NT2/D1 (cell line): ENCODE data around the gene SRPX2.

Source experiments
- DNase-seq: peaks from one replicate; pipeline ENCODE4 v3.0.0-alpha.2; 2011; ENCODE audit warnings: low read depth, low spot score
- H3K27me3 ChIP-seq: 2 replicates; pipeline ENCODE4 v1.6.0; 2011; ENCODE audit warnings: mild to moderate bottlenecking; ENCODE audit not compliant: insufficient read length, insufficient read depth
- H3K36me3 ChIP-seq: 2 replicates; pipeline ENCODE4 v1.6.1; 2011; ENCODE audit warnings: mild to moderate bottlenecking, low read length, mixed read lengths; ENCODE audit not compliant: insufficient read depth, insufficient read length
- H3K4me1 ChIP-seq: 2 replicates; pipeline ENCODE4 v1.5.1; 2011; ENCODE audit not compliant: insufficient read depth, insufficient read length
- H3K4me3 ChIP-seq: 2 replicates; pipeline ENCODE4 v1.5.1; 2011; ENCODE audit warnings: low read depth; ENCODE audit not compliant: insufficient read length
- H3K9ac ChIP-seq: 2 replicates; pipeline ENCODE4 v1.6.0; 2011; ENCODE audit warnings: low read depth; ENCODE audit not compliant: insufficient read length
- H3K9me3 ChIP-seq: 2 replicates; pipeline ENCODE4 v1.5.1; 2011; ENCODE audit warnings: mild to moderate bottlenecking, low read length; ENCODE audit not compliant: insufficient read depth
- SUZ12 ChIP-seq: IDR thresholded peaks from 2 replicates; pipeline ENCODE4 v1.6.1; 2011; ENCODE audit not compliant: insufficient read length, insufficient read depth; ENCODE audit errors: extremely low read depth
- YY1 ChIP-seq: IDR thresholded peaks from 2 replicates; pipeline ENCODE4 v1.6.1; 2011; ENCODE audit not compliant: insufficient read length, insufficient read depth
- ZNF274 ChIP-seq: IDR thresholded peaks from 2 replicates; pipeline ENCODE4 v1.6.1; 2011; ENCODE audit warnings: mild to moderate bottlenecking, low read depth, low read length

SRPX2 gene

GRCh38 chrX:100663642-100664041 lies 19.6 kb downstream of the SRPX2 start:
- Histone ChIP-seq H3K4me3 (no peak overlapping the region), H3K36me3 (peaks cover 3% of the 10 kb centered on the region), H3K4me1 (no peaks in the 10 kb centered on the region), H3K27me3 (no peaks in the 10 kb centered on the region), H3K9me3 (no peaks in the 10 kb centered on the region), H3K9ac (no peak overlapping the region)
- no peak for DNase-seq
- TF ChIP-seq YY1, result no peak
- TF ChIP-seq SUZ12, result no peak
- no peak for TF ChIP-seq ZNF274

GRCh38 chrX:100672966-100673365 lies 29.0 kb downstream of the SRPX2 start:
- Histone ChIP-seq H3K4me3 (no peak overlapping the region), H3K27me3 (no peaks in the 10 kb centered on the region), H3K36me3 (peaks cover 11% of the 10 kb centered on the region), H3K4me1 (no peaks in the 10 kb centered on the region), H3K9me3 (no peaks in the 10 kb centered on the region), H3K9ac (no peak overlapping the region)
- TF ChIP-seq YY1 (no peak), SUZ12 (no peak), ZNF274 (no peak)
- DNase-seq, result no peak

- H3K4me3 ChIP-seq, result no peak overlapping the region
- DNase-seq, result no peak
- peaks cover 11% of the 10 kb centered on the region for H3K36me3 ChIP-seq
- no peak for TF ChIP-seq SUZ12
- no peak for TF ChIP-seq YY1
- TF ChIP-seq ZNF274, result no peak
- H3K4me1 ChIP-seq, result no peaks in the 10 kb centered on the region
- no peaks in the 10 kb centered on the region for H3K27me3 ChIP-seq
- H3K9me3 ChIP-seq, result no peaks in the 10 kb centered on the region
- H3K9ac ChIP-seq, result no peak overlapping the region
Observed at GRCh38 chrX:100673397-100673953, 29.5 kb downstream of the SRPX2 start.

- Histone ChIP-seq H3K9ac (no peak overlapping the region), H3K36me3 (peaks cover 11% of the 10 kb centered on the region), H3K4me1 (no peaks in the 10 kb centered on the region), H3K27me3 (no peaks in the 10 kb centered on the region), H3K4me3 (no peak overlapping the region), H3K9me3 (no peaks in the 10 kb centered on the region)
- TF ChIP-seq YY1, result no peak
- no peak for TF ChIP-seq ZNF274
- TF ChIP-seq SUZ12, result no peak
- DNase-seq, result no peak
Observed at GRCh38 chrX:100674705-100675104, 30.7 kb downstream of the SRPX2 start.

GRCh38 chrX:100677611-100678181 lies 33.7 kb downstream of the SRPX2 start:
- Histone ChIP-seq H3K36me3 (peaks cover 2% of the 10 kb centered on the region), H3K4me3 (no peak overlapping the region), H3K9ac (no peak overlapping the region), H3K27me3 (no peaks in the 10 kb centered on the region), H3K9me3 (no peaks in the 10 kb centered on the region), H3K4me1 (no peaks in the 10 kb centered on the region)
- TF ChIP-seq ZNF274 (no peak), SUZ12 (no peak), YY1 (no peak)
- no peak for DNase-seq

GRCh38 chrX:100680756-100681155 lies 36.8 kb downstream of the SRPX2 start:
- Histone ChIP-seq H3K36me3 (peaks cover 2% of the 10 kb centered on the region), H3K4me3 (no peak overlapping the region), H3K9ac (no peak overlapping the region), H3K27me3 (no peaks in the 10 kb centered on the region), H3K9me3 (no peaks in the 10 kb centered on the region), H3K4me1 (no peaks in the 10 kb centered on the region)
- TF ChIP-seq YY1, result no peak
- TF ChIP-seq SUZ12, result no peak
- TF ChIP-seq ZNF274, result no peak
- DNase-seq, result no peak

- Histone ChIP-seq H3K4me3 (no peak overlapping the region), H3K36me3 (peaks cover 2% of the 10 kb centered on the region), H3K27me3 (no peaks in the 10 kb centered on the region), H3K4me1 (no peaks in the 10 kb centered on the region), H3K9me3 (no peaks in the 10 kb centered on the region), H3K9ac (no peak overlapping the region)
- no peak for DNase-seq
- TF ChIP-seq ZNF274 (no peak), YY1 (no peak), SUZ12 (no peak)
Observed at GRCh38 chrX:100681599-100681998, 37.6 kb downstream of the SRPX2 start.
